Measurements from ENCODE around the gene RPTOR.

DNA sequence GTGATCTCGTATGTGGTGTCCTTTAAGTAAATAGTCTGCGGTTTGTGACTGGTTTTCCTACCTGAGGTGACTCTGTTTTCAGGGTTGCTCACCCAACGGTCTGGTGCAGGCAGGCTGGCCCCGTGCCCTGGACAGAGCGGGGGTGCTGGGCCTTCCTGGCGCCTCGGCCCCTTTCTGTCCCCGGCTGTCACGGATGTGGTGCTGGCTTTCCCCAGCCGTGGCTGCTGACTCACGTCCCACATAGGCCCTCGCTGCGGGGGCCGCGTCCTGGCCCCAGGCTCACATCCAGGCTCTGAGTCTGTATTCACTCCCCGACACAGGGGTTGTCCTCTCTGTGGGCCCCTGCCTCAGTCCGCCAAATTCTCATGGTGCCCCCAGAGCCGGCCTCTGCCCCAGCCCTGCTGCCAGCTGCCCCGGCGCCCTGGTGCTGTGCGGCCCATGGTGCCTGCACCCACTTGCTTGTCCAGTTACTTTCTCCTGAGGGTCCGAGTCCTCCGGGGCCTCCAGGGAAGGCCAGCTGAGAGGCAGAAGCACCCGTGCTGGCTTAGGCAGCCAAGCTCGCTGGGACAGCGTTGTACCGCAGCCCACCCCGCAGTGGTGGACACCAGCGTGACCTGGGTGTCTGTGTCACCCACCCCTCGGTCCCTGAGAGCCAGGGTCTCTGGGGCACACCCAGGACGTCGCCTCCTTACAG lies 452.9 kb downstream of the RPTOR start:
- TF ChIP-seq POLR2A (IDR thresholded peaks at IDR 0.05; ENCODE audit: low read depth) (no peak), EP300 (IDR thresholded peaks at IDR 0.05) (no peak)
- TF ChIP-seq, protein P1, sequence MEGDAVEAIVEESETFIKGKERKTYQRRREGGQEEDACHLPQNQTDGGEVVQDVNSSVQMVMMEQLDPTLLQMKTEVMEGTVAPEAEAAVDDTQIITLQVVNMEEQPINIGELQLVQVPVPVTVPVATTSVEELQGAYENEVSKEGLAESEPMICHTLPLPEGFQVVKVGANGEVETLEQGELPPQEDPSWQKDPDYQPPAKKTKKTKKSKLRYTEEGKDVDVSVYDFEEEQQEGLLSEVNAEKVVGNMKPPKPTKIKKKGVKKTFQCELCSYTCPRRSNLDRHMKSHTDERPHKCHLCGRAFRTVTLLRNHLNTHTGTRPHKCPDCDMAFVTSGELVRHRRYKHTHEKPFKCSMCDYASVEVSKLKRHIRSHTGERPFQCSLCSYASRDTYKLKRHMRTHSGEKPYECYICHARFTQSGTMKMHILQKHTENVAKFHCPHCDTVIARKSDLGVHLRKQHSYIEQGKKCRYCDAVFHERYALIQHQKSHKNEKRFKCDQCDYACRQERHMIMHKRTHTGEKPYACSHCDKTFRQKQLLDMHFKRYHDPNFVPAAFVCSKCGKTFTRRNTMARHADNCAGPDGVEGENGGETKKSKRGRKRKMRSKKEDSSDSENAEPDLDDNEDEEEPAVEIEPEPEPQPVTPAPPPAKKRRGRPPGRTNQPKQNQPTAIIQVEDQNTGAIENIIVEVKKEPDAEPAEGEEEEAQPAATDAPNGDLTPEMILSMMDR (IDR thresholded peaks at IDR 0.05) = no peak

All from esophagus muscularis mucosa (tissue), 4 donors.